GM19397 (cell line): ENCODE data around the gene ZRANB3.
"Not testable (repeated sequence)": the region's sequence is repeated elsewhere in the genome, so short reads cannot be mapped to it uniquely, and the experiment has no call there.

Experiments
- ATAC-seq: cut with Tn5 transposase; IDR thresholded peaks from one replicate; pipeline ENCODE4 v1.9.1; 2021; ENCODE audit warnings: mild to moderate bottlenecking, moderate library complexity; ENCODE audit not compliant: unreplicated experiment

ZRANB3 gene

GRCh38 chr2:135142323-135142722, 388.7 kb downstream of the ZRANB3 start:
- ATAC-seq: no peak

GRCh38 chr2:135140606-135141005, 390.4 kb downstream of the ZRANB3 start:
- ATAC-seq: no peak

- no peak for ATAC-seq
Observed at GRCh38 chr2:135132314-135132713, 398.7 kb downstream of the ZRANB3 start.

- no peak for ATAC-seq
Observed at GRCh38 chr2:135130751-135131150, 400.3 kb downstream of the ZRANB3 start.

- ATAC-seq: no peak
Observed at GRCh38 chr2:135125940-135126339, 405.1 kb downstream of the ZRANB3 start.

- no peak for ATAC-seq
Observed at GRCh38 chr2:135124924-135125886, 405.8 kb downstream of the ZRANB3 start.

GRCh38 chr2:135121658-135122039, 409.4 kb downstream of the ZRANB3 start:
- not testable (repeated sequence) for ATAC-seq

GRCh38 chr2:135121016-135121657, 409.9 kb downstream of the ZRANB3 start:
- no peak for ATAC-seq

- ATAC-seq: no peak
Observed at GRCh38 chr2:135119582-135119981, 411.4 kb downstream of the ZRANB3 start.

- ATAC-seq: no peak
Observed at GRCh38 chr2:135113322-135113721, 417.7 kb downstream of the ZRANB3 start.

GRCh38 chr2:135105513-135106316, 425.3 kb downstream of the ZRANB3 start:
- not testable (repeated sequence) for ATAC-seq

GRCh38 chr2:135103843-135104242, 427.2 kb downstream of the ZRANB3 start:
- no peak for ATAC-seq

GRCh38 chr2:135099802-135100483, 431.1 kb downstream of the ZRANB3 start:
- no peak for ATAC-seq

- no peak for ATAC-seq
Observed at GRCh38 chr2:135097532-135098231, 433.3 kb downstream of the ZRANB3 start.

GRCh38 chr2:135096665-135097446, 434.2 kb downstream of the ZRANB3 start:
- no peak for ATAC-seq

- ATAC-seq: no peak
Observed at GRCh38 chr2:135095591-135095990, 435.4 kb downstream of the ZRANB3 start.

GRCh38 chr2:135094508-135094907, 436.5 kb downstream of the ZRANB3 start:
- ATAC-seq: no peak

GRCh38 chr2:135093670-135094330, 437.2 kb downstream of the ZRANB3 start:
- no peak for ATAC-seq

- ATAC-seq: no peak
Observed at GRCh38 chr2:135093193-135093592, 437.8 kb downstream of the ZRANB3 start.
